Measurements from ENCODE around the gene EFHC2.
"Not testable (repeated sequence)": the region's sequence is repeated elsewhere in the genome, so short reads cannot be mapped to it uniquely, and the experiment has no call there.

The EFHC2 gene

DNA sequence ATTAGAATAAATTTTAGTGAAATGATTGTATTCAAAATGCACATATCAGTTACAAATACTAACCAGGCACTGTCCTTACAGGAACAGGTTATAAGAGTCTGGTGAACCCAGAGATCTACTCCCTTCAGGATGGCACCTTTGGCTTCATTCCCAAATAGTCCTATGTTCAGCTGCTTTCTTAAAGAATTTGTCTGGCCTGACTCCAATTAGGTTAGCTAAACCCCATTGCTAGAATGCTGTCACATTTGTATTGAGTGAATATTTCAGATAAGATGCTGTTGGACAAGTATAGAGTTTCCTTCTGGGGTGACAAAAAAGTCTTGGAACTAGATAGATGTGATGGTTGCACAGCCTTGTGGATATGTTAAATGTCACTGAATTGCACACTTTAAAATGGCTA is 69.4 kb downstream of the EFHC2 start:
- DNase-seq (ENCODE audit: low spot score) = no peak
- TF ChIP-seq CTCF (IDR thresholded peaks at IDR 0.05; ENCODE audit: extremely low read depth, insufficient read depth, missing control alignments) = no peak
- in situ Hi-C loops (cut with MboI; ENCODE audit: low pct_unique_long_range_greater_than_20kb, low sequenced_read_pairs, unreplicated experiment) = no loop called here

DNA sequence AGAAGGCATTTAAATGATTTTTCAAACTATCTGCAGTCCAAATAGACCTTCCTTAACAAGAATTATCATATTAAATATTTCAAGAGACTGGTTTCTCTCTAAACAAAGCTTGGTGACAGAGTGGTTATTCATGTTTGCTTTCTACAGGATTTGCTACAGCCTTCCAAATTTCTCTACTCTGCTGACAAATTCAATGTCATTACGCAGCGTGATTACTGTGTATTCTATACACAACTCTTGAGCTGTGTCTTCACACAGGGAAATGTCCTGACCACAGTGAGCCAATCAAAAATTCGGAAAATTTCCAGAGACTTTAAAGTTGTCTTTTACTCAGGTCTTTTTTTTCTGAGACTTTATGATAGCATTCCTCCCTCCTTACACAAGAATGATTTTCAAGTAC is 75.6 kb downstream of the EFHC2 start:
- TF ChIP-seq CTCF (IDR thresholded peaks at IDR 0.05; ENCODE audit: extremely low read depth, insufficient read depth, missing control alignments) = no peak
- in situ Hi-C loops (cut with MboI; ENCODE audit: low pct_unique_long_range_greater_than_20kb, low sequenced_read_pairs, unreplicated experiment) = no loop called here
- DNase-seq (ENCODE audit: low spot score) = no peak

- in situ Hi-C loops (cut with MboI; ENCODE audit: low pct_unique_long_range_greater_than_20kb, low sequenced_read_pairs, unreplicated experiment) = no loop called here
- DNase-seq (ENCODE audit: low spot score) = no peak
- TF ChIP-seq CTCF (IDR thresholded peaks at IDR 0.05; ENCODE audit: extremely low read depth, insufficient read depth, missing control alignments) = no peak
Measured at GRCh38 chrX:44267116-44267515, 76.4 kb downstream of the EFHC2 start.

DNA sequence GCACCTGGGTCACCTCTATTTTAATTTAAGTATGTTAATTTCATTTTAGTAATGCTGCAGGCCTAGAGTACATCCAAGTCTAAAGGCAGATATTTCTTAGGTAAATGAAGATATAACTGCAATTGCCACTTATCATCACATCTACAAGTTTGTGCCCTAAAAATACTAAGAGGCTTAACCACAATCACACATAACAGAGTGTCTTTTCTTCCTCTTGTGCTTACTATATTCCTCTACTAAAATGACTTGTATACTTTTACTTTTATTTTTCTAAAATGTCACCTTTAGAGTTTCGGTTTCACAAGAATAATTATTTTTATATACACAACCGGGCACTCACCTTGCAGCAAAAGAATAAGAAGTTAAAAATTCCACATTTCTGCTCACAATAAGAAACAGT is 77.9 kb downstream of the EFHC2 start:
- in situ Hi-C loops (cut with MboI; ENCODE audit: low pct_unique_long_range_greater_than_20kb, low sequenced_read_pairs, unreplicated experiment) = no loop called here
- DNase-seq (ENCODE audit: low spot score) = no peak
- TF ChIP-seq CTCF (IDR thresholded peaks at IDR 0.05; ENCODE audit: extremely low read depth, insufficient read depth, missing control alignments) = no peak

GRCh38 chrX:44264936-44265335 is 78.5 kb downstream of the EFHC2 start:
- in situ Hi-C loops (cut with MboI; ENCODE audit: low pct_unique_long_range_greater_than_20kb, low sequenced_read_pairs, unreplicated experiment) = no loop called here
- TF ChIP-seq CTCF (IDR thresholded peaks at IDR 0.05; ENCODE audit: extremely low read depth, insufficient read depth, missing control alignments) = no peak
- DNase-seq (ENCODE audit: low spot score) = no peak

DNA sequence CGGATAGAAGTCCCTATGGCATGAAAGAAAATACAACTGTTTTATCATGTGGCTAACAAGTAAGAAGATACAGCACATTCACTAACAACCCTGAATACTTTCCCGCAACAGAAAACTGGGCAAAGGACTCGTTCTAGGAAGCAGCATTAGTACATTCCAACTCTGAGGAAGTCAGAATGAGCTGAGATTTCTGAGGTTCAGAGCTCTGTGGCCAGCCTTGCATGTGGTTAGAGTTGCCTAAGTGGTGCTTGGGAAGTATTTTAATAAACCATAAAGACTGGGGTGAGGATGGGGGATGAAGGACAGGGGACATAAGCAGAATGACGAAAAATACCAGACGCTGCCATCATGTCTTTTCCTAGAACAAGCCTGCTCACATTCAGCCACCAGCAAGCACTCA is 82.2 kb downstream of the EFHC2 start:
- in situ Hi-C loops (cut with MboI; ENCODE audit: low pct_unique_long_range_greater_than_20kb, low sequenced_read_pairs, unreplicated experiment) = no loop called here
- no peak for DNase-seq (ENCODE audit: low spot score)
- TF ChIP-seq CTCF (IDR thresholded peaks at IDR 0.05; ENCODE audit: extremely low read depth, insufficient read depth, missing control alignments) = no peak

DNA sequence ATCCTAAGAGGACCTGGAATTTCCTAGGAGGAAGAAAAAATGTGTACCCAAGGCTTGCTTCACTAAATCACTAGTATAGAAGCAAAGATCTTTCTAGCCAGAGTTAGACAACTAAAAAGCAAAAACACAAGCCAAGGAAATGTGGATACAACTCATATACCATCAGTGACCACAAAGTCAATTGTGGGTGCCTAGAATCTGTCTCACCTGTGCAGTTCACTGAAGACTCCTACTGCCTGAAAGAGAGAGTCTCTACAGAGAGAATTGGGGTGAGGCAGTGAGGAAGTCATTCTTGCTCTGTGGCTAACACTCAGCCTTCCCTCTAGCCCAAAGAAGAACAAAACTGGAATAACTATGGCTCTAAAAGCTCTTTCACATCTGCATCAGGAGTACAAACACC is 82.9 kb downstream of the EFHC2 start:
- DNase-seq (ENCODE audit: low spot score) = no peak
- in situ Hi-C loops (cut with MboI; ENCODE audit: low pct_unique_long_range_greater_than_20kb, low sequenced_read_pairs, unreplicated experiment) = no loop called here
- no peak for TF ChIP-seq CTCF (IDR thresholded peaks at IDR 0.05; ENCODE audit: extremely low read depth, insufficient read depth, missing control alignments)

DNA sequence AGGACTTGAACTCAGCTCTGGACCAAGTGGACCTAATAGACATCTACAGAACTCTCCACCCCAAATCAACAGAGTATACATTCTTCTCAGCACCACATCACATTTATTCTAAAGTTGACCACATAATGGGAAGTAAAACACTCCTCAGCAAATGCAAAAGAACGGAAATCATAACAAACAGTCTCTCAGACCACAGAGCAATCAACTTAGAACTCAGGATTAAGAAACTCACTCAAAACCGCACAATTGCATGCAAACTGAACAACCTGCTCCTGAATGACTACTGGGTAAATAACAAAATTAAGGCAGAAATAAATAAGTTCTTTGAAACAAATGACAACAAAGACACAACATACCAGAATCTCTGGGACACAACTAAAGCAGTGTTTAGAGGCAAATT is 87.7 kb downstream of the EFHC2 start:
- in situ Hi-C loops (cut with MboI; ENCODE audit: low pct_unique_long_range_greater_than_20kb, low sequenced_read_pairs, unreplicated experiment); DNase-seq (ENCODE audit: low spot score): not testable (repeated sequence)
